NCI-H345 treated with DMSO at 0.1 percent for 48 hours (cell line): Measurements from ENCODE around the gene CAST.
"Not testable (repeated sequence)": the region's sequence is repeated elsewhere in the genome, so short reads cannot be mapped to it uniquely, and the experiment has no call there.

Experiments
- DNase-seq: peaks from one replicate; lab custom pipeline; 2025; ENCODE audit not compliant: unreplicated experiment; lab: John Stamatoyannopoulos, UW

Gene CAST

GRCh38 chr5:96743805-96744204 is 81.6 kb downstream of the CAST start:
- DNase-seq, result no peak

GRCh38 chr5:96744218-96744617 is 82.0 kb downstream of the CAST start:
- DNase-seq, result not testable (repeated sequence)

GRCh38 chr5:96745025-96745424 is 82.8 kb downstream of the CAST start:
- no peak for DNase-seq

GRCh38 chr5:96745844-96746531 is 83.8 kb downstream of the CAST start:
- no peak for DNase-seq

- DNase-seq, result no peak
These were observed 85.5 kb downstream of the CAST start for GRCh38 chr5:96747720-96748119.

- DNase-seq, result no peak
These were observed 88.1 kb downstream of the CAST start for GRCh38 chr5:96750110-96750822.

- no peak for DNase-seq
These were observed 89.3 kb downstream of the CAST start for GRCh38 chr5:96751203-96752169.

- peak; percentile 16 for DNase-seq
These were observed 90.3 kb downstream of the CAST start for GRCh38 chr5:96752341-96753016.

GRCh38 chr5:96753017-96753397 is 90.8 kb downstream of the CAST start:
- DNase-seq, result no peak

GRCh38 chr5:96753848-96754247 is 91.7 kb downstream of the CAST start:
- DNase-seq, result no peak

- no peak for DNase-seq
These were observed 93.7 kb downstream of the CAST start for GRCh38 chr5:96755851-96756250.

- DNase-seq, result no peak
These were observed 94.8 kb downstream of the CAST start for GRCh38 chr5:96756985-96757384.

- no peak for DNase-seq
These were observed 96.4 kb downstream of the CAST start for GRCh38 chr5:96758621-96759020.

- no peak for DNase-seq
These were observed 99.4 kb downstream of the CAST start for GRCh38 chr5:96761618-96762017.

- no peak for DNase-seq
These were observed 100.8 kb downstream of the CAST start for GRCh38 chr5:96763026-96763425.

GRCh38 chr5:96765043-96765442 is 102.9 kb downstream of the CAST start:
- DNase-seq, result no peak

GRCh38 chr5:96768708-96769251 is 106.6 kb downstream of the CAST start:
- no peak for DNase-seq

- DNase-seq, result no peak
These were observed 109.2 kb downstream of the CAST start for GRCh38 chr5:96771395-96771794.

- DNase-seq, result no peak
These were observed 109.9 kb downstream of the CAST start for GRCh38 chr5:96772111-96772510.

GRCh38 chr5:96772542-96772941 is 110.4 kb downstream of the CAST start:
- no peak for DNase-seq

GRCh38 chr5:96775050-96775449 is 112.9 kb downstream of the CAST start:
- no peak for DNase-seq
